OCI-LY3 (cell line): ENCODE measurements around the gene ZNF521.

Experiments
- H2AFZ ChIP-seq: fragments of 200-600, 300-600 bp; shearing (Covaris generic); 2 replicates; pipeline ENCODE4 v1.6.0; 2014; ENCODE audit warnings: antibody characterized with exemption, low read depth, low read length
- H3K27ac ChIP-seq: fragments of 200-600, 300-600 bp; sonication (generic); 2 replicates; pipeline ENCODE4 v1.5.1; 2014; ENCODE audit warnings: mild to moderate bottlenecking, low read length, moderate library complexity, mixed read lengths
- H3K27me3 ChIP-seq: fragments of 200-600, 300-600 bp; sonication (generic); 2 replicates; pipeline ENCODE4 v1.6.1; 2014; ENCODE audit warnings: low read depth, low read length, mixed read lengths
- H3K36me3 ChIP-seq: fragments of 200-600, 300-600 bp; sonication (generic); replicated peaks from 2 replicates; pipeline ENCODE3; 2014; ENCODE audit warnings: low read depth, low read length, mixed read lengths
- H3K4me1 ChIP-seq: fragments of 300-600, 200-600 bp; sonication (generic); 2 replicates; pipeline ENCODE4 v1.6.1; 2014; ENCODE audit warnings: low read length, mixed read lengths
- H3K4me2 ChIP-seq: fragments of 200-600, 300-600 bp; sonication (generic); 2 replicates; pipeline ENCODE4 v1.6.1; 2014; ENCODE audit warnings: low read length, mixed read lengths
- H3K4me3 ChIP-seq: fragments of 300-600, 200-600 bp; sonication (generic); 2 replicates; pipeline ENCODE4 v1.5.1; 2014; ENCODE audit warnings: antibody characterized with exemption, mild to moderate bottlenecking, low read length, moderate library complexity
- H3K79me2 ChIP-seq: fragments of 300-600, 200-600 bp; shearing (Covaris generic); 2 replicates; pipeline ENCODE4 v1.6.1; 2014; ENCODE audit warnings: mild to moderate bottlenecking, low read length, mixed read lengths
- H3K9ac ChIP-seq: fragments of 300-600, 200-600 bp; shearing (Covaris generic); 2 replicates; pipeline ENCODE4 v1.6.0; 2014; ENCODE audit warnings: mild to moderate bottlenecking, low read length, moderate library complexity
- H3K9me3 ChIP-seq: fragments of 200-600, 300-600 bp; shearing (Covaris generic); 2 replicates; pipeline ENCODE4 v1.6.1; 2014; ENCODE audit warnings: low read length, mixed read lengths; ENCODE audit not compliant: insufficient read depth
- H4K20me1 ChIP-seq: fragments of 200-600, 300-600 bp; sonication (generic); 2 replicates; pipeline ENCODE4 v1.6.1; 2016; ENCODE audit warnings: low read length, mixed read lengths; ENCODE audit not compliant: insufficient read depth
- EZH2phosphoT487 ChIP-seq: fragments of 200-600 bp; shearing (Covaris generic); IDR thresholded peaks from 2 replicates; pipeline ENCODE4 v1.6.1; 2018; ENCODE audit warnings: antibody characterized with exemption, mixed run types, low read depth
- TF ChIP-seq, protein P1 (sequence below): fragments of 200-600, 300-600 bp; sonication (generic); IDR thresholded peaks from 2 replicates; pipeline ENCODE4 v1.5.1; 2014; ENCODE audit warnings: antibody characterized with exemption, low read length, low read depth

ZNF521 gene

DNA sequence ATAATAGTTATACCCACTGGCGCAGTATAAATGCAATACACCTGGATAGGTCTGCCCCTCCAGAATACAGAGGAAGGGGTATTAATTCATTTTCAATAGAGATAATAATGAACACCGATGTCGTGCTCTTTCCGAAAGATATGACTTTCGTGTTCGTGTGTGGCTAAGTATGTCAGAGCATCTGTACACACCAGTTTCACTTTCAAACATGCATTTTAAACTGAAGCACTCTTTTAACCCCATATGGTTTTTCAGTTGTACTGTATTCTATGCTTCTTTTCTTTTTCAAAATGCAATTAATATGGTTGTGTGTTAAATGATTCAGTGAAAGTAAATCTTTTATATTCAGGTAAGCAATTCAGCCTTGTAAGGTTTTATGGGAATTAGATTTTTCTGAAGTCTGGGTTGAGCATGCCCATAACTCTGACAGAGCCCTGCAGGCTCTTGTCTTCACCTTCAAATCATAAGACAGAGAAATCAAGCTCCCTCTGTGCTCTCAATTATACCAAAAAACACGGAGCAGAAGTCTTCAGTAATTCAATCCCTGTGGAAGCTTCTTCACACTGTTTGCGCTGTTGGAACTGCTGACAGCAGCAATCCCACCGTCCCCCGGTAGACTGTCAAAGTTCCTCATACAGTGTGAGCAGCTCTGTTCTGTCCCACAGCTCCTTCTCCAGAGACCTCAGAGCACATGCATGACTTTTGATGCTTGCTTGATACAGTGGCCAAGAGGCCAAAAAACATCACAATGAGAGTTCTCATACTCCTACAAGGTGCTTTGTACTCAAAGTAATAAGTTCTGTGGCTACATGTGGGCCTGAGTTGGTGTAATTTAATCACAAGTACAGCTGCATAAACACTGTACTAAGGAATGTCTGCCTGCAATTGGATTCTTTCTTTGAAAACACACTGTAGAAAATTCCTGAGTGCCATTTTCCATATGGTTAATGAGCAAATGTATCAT, 186.8 kb downstream of the ZNF521 start:
- Histone ChIP-seq H3K9me3 (no peaks in the 10 kb centered on the region), H3K4me1 (no peaks in the 10 kb centered on the region), H3K4me2 (peak overlapping the region; percentile 54), H3K27ac (no peak overlapping the region), H3K4me3 (peak overlapping the region; percentile 48), H3K79me2 (no peaks in the 10 kb centered on the region), H4K20me1 (no peaks in the 10 kb centered on the region), H3K27me3 (no peaks in the 10 kb centered on the region), H2AFZ (no peak overlapping the region), H3K9ac (no peak overlapping the region), H3K36me3 (no peaks in the 10 kb centered on the region)
- no peak for TF ChIP-seq EZH2phosphoT487
- TF ChIP-seq, protein P1, sequence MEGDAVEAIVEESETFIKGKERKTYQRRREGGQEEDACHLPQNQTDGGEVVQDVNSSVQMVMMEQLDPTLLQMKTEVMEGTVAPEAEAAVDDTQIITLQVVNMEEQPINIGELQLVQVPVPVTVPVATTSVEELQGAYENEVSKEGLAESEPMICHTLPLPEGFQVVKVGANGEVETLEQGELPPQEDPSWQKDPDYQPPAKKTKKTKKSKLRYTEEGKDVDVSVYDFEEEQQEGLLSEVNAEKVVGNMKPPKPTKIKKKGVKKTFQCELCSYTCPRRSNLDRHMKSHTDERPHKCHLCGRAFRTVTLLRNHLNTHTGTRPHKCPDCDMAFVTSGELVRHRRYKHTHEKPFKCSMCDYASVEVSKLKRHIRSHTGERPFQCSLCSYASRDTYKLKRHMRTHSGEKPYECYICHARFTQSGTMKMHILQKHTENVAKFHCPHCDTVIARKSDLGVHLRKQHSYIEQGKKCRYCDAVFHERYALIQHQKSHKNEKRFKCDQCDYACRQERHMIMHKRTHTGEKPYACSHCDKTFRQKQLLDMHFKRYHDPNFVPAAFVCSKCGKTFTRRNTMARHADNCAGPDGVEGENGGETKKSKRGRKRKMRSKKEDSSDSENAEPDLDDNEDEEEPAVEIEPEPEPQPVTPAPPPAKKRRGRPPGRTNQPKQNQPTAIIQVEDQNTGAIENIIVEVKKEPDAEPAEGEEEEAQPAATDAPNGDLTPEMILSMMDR, result no peak

DNA sequence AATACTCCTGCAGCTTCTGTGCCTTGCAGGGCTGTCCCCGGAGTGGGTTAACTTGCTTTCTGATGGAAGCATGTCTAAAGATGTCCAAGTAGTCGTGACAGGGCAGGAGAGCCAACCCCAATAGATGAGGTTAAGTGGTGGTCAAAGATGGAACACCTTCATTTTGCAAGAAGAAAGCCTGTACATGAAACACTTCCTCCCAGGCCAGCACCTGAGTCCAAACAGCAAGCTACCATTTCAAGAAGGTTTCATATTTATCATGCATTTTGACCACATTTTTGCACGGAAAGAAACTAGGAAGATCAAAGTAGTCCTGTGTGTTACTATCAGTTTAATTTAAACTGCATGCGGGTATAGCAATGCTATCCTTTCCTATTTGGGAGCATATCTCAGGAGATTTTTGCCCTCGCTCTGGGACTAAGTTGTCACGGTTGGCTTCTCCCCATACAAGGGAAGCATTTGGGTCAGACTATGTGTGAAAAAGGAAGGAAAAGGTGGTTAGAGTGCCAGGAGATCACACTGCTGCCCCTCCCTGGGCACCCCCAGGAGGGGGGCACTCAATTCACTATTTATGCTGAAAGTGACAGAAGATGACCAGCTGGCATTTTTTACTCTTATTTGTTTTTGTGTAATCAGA, 187.6 kb downstream of the ZNF521 start:
- H3K79me2 ChIP-seq, result no peaks in the 10 kb centered on the region
- H3K27ac ChIP-seq, result no peak overlapping the region
- no peak overlapping the region for H3K9ac ChIP-seq
- H3K4me2 ChIP-seq, result peak overlapping the region; percentile 54
- H4K20me1 ChIP-seq, result no peaks in the 10 kb centered on the region
- no peak for TF ChIP-seq EZH2phosphoT487
- TF ChIP-seq, protein P1, result no peak
- no peaks in the 10 kb centered on the region for H3K9me3 ChIP-seq
- no peaks in the 10 kb centered on the region for H3K36me3 ChIP-seq
- peak overlapping the region; percentile 48 for H3K4me3 ChIP-seq
- H2AFZ ChIP-seq, result no peak overlapping the region
- H3K4me1 ChIP-seq, result no peaks in the 10 kb centered on the region
- H3K27me3 ChIP-seq, result no peaks in the 10 kb centered on the region

DNA sequence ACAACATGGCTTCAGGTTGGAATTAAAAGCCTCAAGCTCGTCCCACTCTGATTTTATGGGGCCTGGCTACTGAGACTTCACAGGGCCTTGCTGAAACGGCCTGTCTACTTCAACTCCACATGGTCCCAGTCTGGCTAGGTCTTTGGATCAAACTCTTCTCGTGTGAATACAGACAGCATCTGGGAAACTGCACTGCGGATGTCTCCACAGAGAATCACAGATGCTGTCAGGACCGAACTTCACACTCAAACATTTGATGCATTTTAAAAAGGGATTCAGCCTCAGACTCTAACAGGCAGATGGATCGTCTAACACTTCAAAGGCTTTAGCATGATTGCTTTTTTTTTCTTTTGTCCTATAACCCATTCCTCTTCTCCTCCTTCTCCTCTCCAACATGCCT, 198.5 kb downstream of the ZNF521 start:
- no peak overlapping the region for H3K4me2 ChIP-seq
- no peaks in the 10 kb centered on the region for H3K27me3 ChIP-seq
- no peak overlapping the region for H3K27ac ChIP-seq
- no peaks in the 10 kb centered on the region for H3K4me1 ChIP-seq
- H3K36me3 ChIP-seq, result no peaks in the 10 kb centered on the region
- H4K20me1 ChIP-seq, result no peaks in the 10 kb centered on the region
- TF ChIP-seq EZH2phosphoT487, result no peak
- TF ChIP-seq, protein P1, result no peak
- no peaks in the 10 kb centered on the region for H3K79me2 ChIP-seq
- no peaks in the 10 kb centered on the region for H3K9me3 ChIP-seq
- H3K9ac ChIP-seq, result no peak overlapping the region
- no peak overlapping the region for H2AFZ ChIP-seq
- no peak overlapping the region for H3K4me3 ChIP-seq

DNA sequence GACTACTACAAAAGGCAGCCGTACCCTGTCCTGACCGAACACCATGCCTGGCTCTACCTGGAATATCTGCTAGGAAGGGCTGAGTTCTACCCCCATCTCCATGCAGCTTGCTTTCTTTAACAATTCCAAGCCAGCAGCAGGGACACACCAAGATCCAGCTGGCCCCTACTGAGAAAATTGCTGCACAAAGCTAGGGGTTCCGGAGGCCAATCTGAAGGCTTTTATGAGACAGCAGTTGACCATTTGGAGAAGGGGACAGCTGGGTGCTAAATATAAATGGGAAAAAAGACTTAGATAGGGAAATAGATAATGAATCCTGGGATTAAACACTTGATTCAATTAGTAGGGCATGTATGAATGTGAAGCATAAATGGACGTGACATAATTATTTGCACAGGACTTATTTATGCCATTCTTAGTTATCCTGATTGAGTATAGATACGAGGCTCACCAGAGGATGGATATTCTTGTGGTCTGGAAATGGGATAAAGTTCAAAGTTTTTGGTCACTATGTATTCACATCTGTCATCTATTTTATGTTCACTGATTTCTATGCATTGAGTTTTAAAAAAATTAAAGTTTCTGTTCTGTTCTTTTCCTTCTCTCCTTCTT, 204.0 kb downstream of the ZNF521 start:
- no peaks in the 10 kb centered on the region for H3K4me1 ChIP-seq
- no peak overlapping the region for H3K27ac ChIP-seq
- H3K9me3 ChIP-seq, result no peaks in the 10 kb centered on the region
- TF ChIP-seq, protein P1, result no peak
- no peak for TF ChIP-seq EZH2phosphoT487
- no peak overlapping the region for H3K9ac ChIP-seq
- H3K27me3 ChIP-seq, result no peaks in the 10 kb centered on the region
- H3K4me3 ChIP-seq, result no peak overlapping the region
- H3K4me2 ChIP-seq, result no peak overlapping the region
- no peak overlapping the region for H2AFZ ChIP-seq
- H3K79me2 ChIP-seq, result no peaks in the 10 kb centered on the region
- H4K20me1 ChIP-seq, result no peaks in the 10 kb centered on the region
- no peaks in the 10 kb centered on the region for H3K36me3 ChIP-seq
